OCI-LY1 (cell line): ENCODE results near the gene HOXD8.

Source experiments
- CTCF ChIP-seq: fragments of 200-600 bp; sonication (generic), shearing (Covaris generic); IDR thresholded peaks from 2 replicates; pipeline ENCODE4 v1.5.1; 2017; ENCODE audit warnings: mild to moderate bottlenecking, antibody characterized with exemption, low read length, moderate library complexity, mixed read lengths
- EZH2 ChIP-seq: fragments of 200-600 bp; sonication (generic), shearing (Covaris generic); IDR thresholded peaks from 2 replicates; pipeline ENCODE4 v1.8.0; 2017; ENCODE audit warnings: borderline replicate concordance, mixed run types, mild to moderate bottlenecking, antibody characterized with exemption, low read length, moderate library complexity, mixed read lengths

DNA sequence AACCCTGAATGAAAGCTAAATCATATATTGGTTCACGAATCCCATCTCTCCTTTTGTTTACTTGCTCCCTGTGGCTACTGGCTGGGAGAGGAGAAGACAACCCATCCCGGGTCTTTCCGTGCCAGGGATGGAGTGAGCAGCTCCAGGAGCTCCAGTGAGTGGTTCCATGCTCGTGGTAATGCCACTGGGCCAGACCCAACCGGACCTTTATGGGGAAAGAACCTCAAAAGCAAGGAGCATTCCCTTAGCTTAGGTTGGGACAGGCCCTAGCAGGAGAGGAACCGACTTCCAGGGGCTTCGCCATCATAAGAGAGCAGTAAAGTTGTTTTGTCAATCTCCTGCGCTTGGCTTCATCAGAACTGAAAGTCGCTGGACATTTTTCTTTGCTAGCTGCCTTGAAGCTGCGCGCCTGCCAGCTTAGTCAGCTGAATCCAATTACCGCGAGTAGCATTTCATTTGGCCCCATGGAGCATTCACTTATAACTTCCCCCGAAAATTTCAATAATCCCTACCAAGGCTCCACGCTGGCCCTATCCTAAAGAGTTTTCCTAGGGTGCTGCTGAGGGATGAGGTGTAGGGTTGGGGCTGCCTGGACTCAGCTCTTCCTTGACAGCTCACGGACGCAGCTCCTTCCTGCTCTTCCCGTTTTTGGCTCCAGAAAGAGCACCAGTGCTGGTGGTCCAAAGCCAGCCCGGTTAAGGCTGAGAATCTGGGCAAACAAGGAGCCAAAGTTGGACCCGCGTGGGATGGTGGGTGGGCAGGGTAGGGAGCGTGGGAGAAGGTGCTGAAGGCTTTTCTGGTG, 32.5 kb downstream of the HOXD8 start:
- TF ChIP-seq CTCF, result no peak
- TF ChIP-seq EZH2, result no peak
